Activated CD4-positive, CD25-positive, alpha-beta regulatory T cell treated with anti-CD3 and anti-CD28 coated beads, Interleukin-2, amount 50 U/mL, for 24 hours (primary cell): Measurements from ENCODE around the gene ZBTB49.
A peak's percentile ranks its signal among the peaks of the same experiment; 100 is the strongest.
"Not testable (repeated sequence)": the region's sequence is repeated elsewhere in the genome, so short reads cannot be mapped to it uniquely, and the experiment has no call there.

Experiments used
- ATAC-seq, 2 donors: fragments of 150-1000 bp; cut with Tn5 transposase; one replicate each; pipeline ENCODE4 v1.10.0; 2021; ENCODE audit warnings: mild to moderate bottlenecking in 1 of 2, moderate library complexity in 1 of 2

Gene ZBTB49

GRCh38 chr4:4326166-4326565, 36.1 kb downstream of the ZBTB49 start:
- ATAC-seq: no peak

GRCh38 chr4:4327652-4328121, 37.6 kb downstream of the ZBTB49 start:
- ATAC-seq: no peak

GRCh38 chr4:4328206-4328605, 38.2 kb downstream of the ZBTB49 start:
- no peak for ATAC-seq

- ATAC-seq: no peak
Measured at GRCh38 chr4:4328840-4329239, 38.8 kb downstream of the ZBTB49 start.

GRCh38 chr4:4329496-4329895, 39.4 kb downstream of the ZBTB49 start:
- no peak for ATAC-seq

- ATAC-seq: no peak
Measured at GRCh38 chr4:4330794-4331193, 40.7 kb downstream of the ZBTB49 start.

GRCh38 chr4:4332529-4332928, 42.5 kb downstream of the ZBTB49 start:
- no peak for ATAC-seq

- no peak for ATAC-seq
Measured at GRCh38 chr4:4333265-4333706, 43.2 kb downstream of the ZBTB49 start.

- ATAC-seq: peak; percentile 80 to 81
Measured at GRCh38 chr4:4334798-4335520, 44.9 kb downstream of the ZBTB49 start.

- no peak for ATAC-seq
Measured at GRCh38 chr4:4338210-4339001, 48.4 kb downstream of the ZBTB49 start.

GRCh38 chr4:4339504-4340085, 49.5 kb downstream of the ZBTB49 start:
- no peak for ATAC-seq

- no peak for ATAC-seq
Measured at GRCh38 chr4:4341861-4342650, 52.0 kb downstream of the ZBTB49 start.

- no peak for ATAC-seq
Measured at GRCh38 chr4:4343038-4343437, 53.0 kb downstream of the ZBTB49 start.

- no peak for ATAC-seq
Measured at GRCh38 chr4:4344915-4345527, 55.0 kb downstream of the ZBTB49 start.

- no peak for ATAC-seq
Measured at GRCh38 chr4:4347585-4347984, 57.5 kb downstream of the ZBTB49 start.

- not testable (repeated sequence) for ATAC-seq
Measured at GRCh38 chr4:4348585-4348984, 58.5 kb downstream of the ZBTB49 start.

GRCh38 chr4:4349867-4350266, 59.8 kb downstream of the ZBTB49 start:
- ATAC-seq: no peak

GRCh38 chr4:4350909-4351308, 60.9 kb downstream of the ZBTB49 start:
- no peak for ATAC-seq

GRCh38 chr4:4355302-4355701, 65.3 kb downstream of the ZBTB49 start:
- ATAC-seq: no peak

GRCh38 chr4:4356106-4357041, 66.3 kb downstream of the ZBTB49 start:
- no peak for ATAC-seq
